GM20000 (cell line): ENCODE data around the gene RELCH.

Experiments
- DNase-seq: peaks from one replicate; pipeline ENCODE4 v3.0.0; 2012; ENCODE audit warnings: low spot score
- TF ChIP-seq, protein P1 (sequence below): IDR thresholded peaks from 2 replicates; pipeline ENCODE4 v1.5.1; 2012; ENCODE audit warnings: mild to moderate bottlenecking, control low read depth; ENCODE audit errors: extremely low read depth, missing control alignments

The RELCH gene

DNA sequence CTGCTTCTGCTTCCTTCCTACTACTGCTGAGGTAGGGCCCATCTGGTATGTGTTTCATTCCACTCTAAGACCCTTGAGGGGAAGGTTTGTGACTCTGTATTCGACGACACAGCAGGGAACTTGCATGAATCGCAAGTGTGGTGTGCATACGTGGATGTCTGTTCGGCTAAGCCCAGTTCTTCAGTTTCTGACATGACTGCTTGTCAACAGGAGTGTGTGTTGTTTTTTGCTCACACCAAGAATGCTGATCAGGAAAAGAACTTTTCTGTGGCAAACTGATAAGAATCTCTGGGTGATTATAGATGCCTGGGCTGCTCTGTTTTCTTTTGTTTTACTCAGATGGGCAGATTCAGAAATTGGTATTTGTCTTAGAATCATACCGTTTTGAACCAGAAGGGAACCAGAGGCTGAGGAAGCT, 160.0 kb downstream of the RELCH start:
- TF ChIP-seq, protein P1, sequence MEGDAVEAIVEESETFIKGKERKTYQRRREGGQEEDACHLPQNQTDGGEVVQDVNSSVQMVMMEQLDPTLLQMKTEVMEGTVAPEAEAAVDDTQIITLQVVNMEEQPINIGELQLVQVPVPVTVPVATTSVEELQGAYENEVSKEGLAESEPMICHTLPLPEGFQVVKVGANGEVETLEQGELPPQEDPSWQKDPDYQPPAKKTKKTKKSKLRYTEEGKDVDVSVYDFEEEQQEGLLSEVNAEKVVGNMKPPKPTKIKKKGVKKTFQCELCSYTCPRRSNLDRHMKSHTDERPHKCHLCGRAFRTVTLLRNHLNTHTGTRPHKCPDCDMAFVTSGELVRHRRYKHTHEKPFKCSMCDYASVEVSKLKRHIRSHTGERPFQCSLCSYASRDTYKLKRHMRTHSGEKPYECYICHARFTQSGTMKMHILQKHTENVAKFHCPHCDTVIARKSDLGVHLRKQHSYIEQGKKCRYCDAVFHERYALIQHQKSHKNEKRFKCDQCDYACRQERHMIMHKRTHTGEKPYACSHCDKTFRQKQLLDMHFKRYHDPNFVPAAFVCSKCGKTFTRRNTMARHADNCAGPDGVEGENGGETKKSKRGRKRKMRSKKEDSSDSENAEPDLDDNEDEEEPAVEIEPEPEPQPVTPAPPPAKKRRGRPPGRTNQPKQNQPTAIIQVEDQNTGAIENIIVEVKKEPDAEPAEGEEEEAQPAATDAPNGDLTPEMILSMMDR, result no peak
- DNase-seq, result no peak

DNA sequence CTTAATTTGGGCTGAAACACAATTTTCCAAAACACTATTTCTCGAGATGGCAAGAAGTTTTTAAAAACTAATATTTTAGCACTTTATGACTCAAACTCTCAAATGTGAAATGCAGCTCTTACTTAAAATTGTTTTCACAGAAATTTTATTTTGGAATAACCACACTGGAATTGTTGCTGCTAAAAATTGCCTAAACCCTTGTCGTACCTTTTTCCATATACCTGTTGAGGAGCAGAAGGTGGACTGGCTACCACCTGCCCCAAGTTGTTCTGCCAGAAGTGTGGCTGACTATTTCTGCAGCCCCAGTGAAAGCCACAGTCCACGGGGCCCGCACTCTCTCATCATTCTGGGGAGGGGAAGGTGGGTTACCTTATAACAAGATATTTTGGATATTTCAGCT, 161.4 kb downstream of the RELCH start:
- TF ChIP-seq, protein P1, result no peak
- no peak for DNase-seq

DNA sequence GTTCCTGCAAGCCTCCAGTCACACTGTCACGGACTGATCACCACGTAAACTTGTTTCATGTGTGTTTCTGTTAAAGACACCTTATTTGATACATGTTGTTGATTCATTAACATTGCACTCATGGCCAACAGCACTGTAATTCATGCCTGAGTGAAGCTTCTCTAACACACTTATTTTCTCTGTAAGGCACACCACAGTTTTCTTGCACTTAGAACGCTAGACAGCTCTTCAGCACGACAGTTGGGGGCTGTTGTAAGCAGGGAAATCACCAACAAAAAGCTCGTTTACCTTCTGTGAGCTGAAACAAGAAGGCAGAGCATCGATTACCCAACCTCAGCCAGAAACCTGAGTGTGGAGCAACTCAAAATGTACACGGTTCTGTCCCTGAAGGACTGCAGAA, 166.1 kb downstream of the RELCH start:
- TF ChIP-seq, protein P1, result no peak
- no peak for DNase-seq

DNA sequence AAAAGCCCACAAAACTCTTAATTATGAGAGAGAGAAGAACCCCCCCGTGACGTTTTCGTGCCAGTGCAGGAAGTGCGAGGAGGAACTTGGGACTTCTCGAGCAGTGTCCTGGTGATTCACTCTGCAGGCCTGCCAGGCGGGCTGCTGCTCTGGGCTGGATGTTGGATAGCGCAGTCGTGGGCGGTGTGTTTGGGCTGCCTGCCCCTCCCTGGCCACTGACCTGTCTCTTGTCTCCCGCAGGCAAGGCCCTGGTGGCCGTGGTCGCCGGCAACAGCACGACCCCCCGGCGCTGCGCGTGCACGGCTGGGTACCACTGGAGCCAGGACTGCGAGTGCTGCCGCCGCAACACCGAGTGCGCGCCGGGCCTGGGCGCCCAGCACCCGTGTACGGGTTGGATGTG, 167.1 kb downstream of the RELCH start:
- no peak for DNase-seq
- TF ChIP-seq, protein P1, result no peak

DNA sequence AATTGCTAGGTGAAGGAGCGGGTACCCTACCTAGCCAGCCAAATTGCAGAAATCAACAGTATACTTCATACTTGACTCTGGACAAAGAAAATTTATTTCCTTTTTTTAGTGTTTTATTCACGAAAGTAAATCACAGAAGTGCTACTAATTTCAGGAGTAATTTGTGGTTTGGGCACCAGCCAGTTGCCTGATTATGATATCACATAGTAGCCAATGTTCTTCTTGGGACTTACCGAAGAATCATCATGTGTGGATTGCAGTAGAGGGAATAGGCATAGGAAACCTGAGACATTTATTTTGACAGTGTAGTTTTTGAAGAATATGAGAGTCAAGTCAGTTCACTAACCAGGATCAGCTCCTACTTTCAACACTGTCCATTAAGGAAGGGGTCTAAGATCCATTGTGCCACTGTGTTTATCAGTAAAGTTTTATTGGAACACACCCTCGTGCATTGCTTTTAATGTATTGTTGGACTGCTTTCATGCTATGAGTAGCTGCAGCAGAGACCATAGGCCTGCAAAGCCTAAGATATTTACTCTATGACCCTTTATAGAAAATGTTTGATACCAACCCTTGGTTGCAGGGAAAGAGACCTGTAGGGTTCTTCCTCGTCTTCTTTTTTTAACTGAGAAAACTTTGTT, 170.1 kb downstream of the RELCH start:
- TF ChIP-seq, protein P1, result no peak
- no peak for DNase-seq
